Vagina (tissue), 2 donors: ENCODE measurements around the gene PUSL1. TPM values are rescaled to one million over a fixed set of nuclear protein-coding genes. Genes with fewer than 3 reads are reported as not detected.

Experiments
- DNase-seq, 2 donors: peaks; one replicate each; pipeline ENCODE4 v3.0.0-alpha.2; 2017; ENCODE audit errors: extremely low spot score in 2 of 2
- H3K27ac ChIP-seq: fragments of 200-600 bp; sonication (generic); one replicate; pipeline ENCODE4 v1.5.1; 2019
- H3K27me3 ChIP-seq: fragments of 200-600 bp; sonication (generic); one replicate; pipeline ENCODE4 v1.5.1; 2019
- H3K36me3 ChIP-seq, 2 donors: fragments of 200-600 bp; sonication (generic); one replicate each; pipeline ENCODE4 v1.5.1; 2017 to 2019
- H3K4me1 ChIP-seq: fragments of 200-600 bp; sonication (generic); one replicate; pipeline ENCODE4 v1.5.1; 2019
- H3K4me3 ChIP-seq, 2 donors: fragments of 200-600 bp; sonication (generic); 1 replicate in 1 of 2; 2 replicates in 1 of 2; pipeline ENCODE4 v1.5.1; 2016 to 2019
- H3K9me3 ChIP-seq: fragments of 200-600 bp; sonication (generic); one replicate; pipeline ENCODE4 v1.5.1; 2019
- POLR2A ChIP-seq, 2 donors: fragments of 450-650 bp; IDR thresholded peaks; one replicate each; pipeline ENCODE4 v1.6.1; 2017; ENCODE audit warnings: antibody characterized with exemption in 2 of 2, mild to moderate bottlenecking in 2 of 2, moderate library complexity in 2 of 2
- POLR2AphosphoS5 ChIP-seq, 2 donors: sonication (generic); formaldehyde crosslinking; IDR thresholded peaks; one replicate each; pipeline ENCODE4 v1.9.0; 2017; ENCODE audit warnings: antibody characterized with exemption in 2 of 2, mild to moderate bottlenecking in 2 of 2, low read depth in 1 of 2; ENCODE audit not compliant: insufficient read depth in 1 of 2
- intact Hi-C: fragments of 100-400 bp; cut with DNase I; formaldehyde crosslinking; loops from one replicate; pipeline ENCODE4 v1.15.1; 2023
- total RNA-seq: library from RNA; depleted of rRNA; stranded (reverse); fragments of >200 nt; gene quantifications from one replicate; pipeline ENCODE4 v1.2.3, GENCODE V29; 2016
- TF ChIP-seq, protein P1 (sequence below), 3 experiments: fragments of 450-650 bp in 2 of 3; fragments of 200-600 bp in 1 of 3; sonication (generic) in 1 of 3; IDR thresholded peaks; one replicate each; pipeline ENCODE4 v1.5.1; 2017 to 2019; ENCODE audit warnings: antibody characterized with exemption in 3 of 3, mild to moderate bottlenecking in 2 of 3, moderate library complexity in 2 of 3

PUSL1 gene
- total RNA-seq, 1 donor from 2014 or later: 31.2 TPM

DNA sequence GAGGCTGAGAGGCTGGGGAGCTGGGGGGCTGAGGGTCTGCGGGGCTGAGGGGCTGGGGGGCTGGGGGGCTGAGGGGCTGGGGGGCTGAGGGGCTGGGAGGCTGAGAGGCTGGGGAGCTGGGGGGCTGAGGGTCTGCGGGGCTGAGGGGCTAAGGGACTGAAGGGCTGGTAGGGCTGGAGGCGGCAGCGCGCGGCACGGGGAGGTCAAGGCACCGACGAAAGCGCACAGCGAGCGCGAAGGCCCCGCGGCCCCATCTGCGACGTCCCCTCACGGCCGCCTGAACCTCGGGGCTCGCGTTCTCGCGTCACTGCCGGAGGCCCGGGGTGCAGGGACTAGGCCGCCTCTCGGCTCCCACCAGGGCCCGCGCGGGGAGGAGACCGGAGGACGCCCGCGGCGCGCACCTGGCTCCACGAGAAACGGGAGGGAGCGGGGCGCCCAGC, 15.7 kb downstream of the PUSL1 start:
- H3K4me1 ChIP-seq: peaks cover 58% of the 10 kb centered on the region
- peak overlapping the region; percentile 86 for H3K27ac ChIP-seq
- peak overlapping the region; percentile 83 to 97 for H3K4me3 ChIP-seq
- H3K36me3 ChIP-seq: peaks cover 0 to 28% of the 10 kb centered on the region in 2 donors
- intact Hi-C loops: no loop called here
- H3K27me3 ChIP-seq: no peaks in the 10 kb centered on the region
- TF ChIP-seq POLR2AphosphoS5 (IDR thresholded peaks at IDR 0.05; ENCODE audit: insufficient read depth in 1 of 2, low read depth in 1 of 2) (no peak), POLR2A (IDR thresholded peaks at IDR 0.05) (no peak)
- TF ChIP-seq, protein P1, sequence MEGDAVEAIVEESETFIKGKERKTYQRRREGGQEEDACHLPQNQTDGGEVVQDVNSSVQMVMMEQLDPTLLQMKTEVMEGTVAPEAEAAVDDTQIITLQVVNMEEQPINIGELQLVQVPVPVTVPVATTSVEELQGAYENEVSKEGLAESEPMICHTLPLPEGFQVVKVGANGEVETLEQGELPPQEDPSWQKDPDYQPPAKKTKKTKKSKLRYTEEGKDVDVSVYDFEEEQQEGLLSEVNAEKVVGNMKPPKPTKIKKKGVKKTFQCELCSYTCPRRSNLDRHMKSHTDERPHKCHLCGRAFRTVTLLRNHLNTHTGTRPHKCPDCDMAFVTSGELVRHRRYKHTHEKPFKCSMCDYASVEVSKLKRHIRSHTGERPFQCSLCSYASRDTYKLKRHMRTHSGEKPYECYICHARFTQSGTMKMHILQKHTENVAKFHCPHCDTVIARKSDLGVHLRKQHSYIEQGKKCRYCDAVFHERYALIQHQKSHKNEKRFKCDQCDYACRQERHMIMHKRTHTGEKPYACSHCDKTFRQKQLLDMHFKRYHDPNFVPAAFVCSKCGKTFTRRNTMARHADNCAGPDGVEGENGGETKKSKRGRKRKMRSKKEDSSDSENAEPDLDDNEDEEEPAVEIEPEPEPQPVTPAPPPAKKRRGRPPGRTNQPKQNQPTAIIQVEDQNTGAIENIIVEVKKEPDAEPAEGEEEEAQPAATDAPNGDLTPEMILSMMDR (IDR thresholded peaks at IDR 0.05): no peak
- H3K9me3 ChIP-seq: no peaks in the 10 kb centered on the region
- no peak for DNase-seq

DNA sequence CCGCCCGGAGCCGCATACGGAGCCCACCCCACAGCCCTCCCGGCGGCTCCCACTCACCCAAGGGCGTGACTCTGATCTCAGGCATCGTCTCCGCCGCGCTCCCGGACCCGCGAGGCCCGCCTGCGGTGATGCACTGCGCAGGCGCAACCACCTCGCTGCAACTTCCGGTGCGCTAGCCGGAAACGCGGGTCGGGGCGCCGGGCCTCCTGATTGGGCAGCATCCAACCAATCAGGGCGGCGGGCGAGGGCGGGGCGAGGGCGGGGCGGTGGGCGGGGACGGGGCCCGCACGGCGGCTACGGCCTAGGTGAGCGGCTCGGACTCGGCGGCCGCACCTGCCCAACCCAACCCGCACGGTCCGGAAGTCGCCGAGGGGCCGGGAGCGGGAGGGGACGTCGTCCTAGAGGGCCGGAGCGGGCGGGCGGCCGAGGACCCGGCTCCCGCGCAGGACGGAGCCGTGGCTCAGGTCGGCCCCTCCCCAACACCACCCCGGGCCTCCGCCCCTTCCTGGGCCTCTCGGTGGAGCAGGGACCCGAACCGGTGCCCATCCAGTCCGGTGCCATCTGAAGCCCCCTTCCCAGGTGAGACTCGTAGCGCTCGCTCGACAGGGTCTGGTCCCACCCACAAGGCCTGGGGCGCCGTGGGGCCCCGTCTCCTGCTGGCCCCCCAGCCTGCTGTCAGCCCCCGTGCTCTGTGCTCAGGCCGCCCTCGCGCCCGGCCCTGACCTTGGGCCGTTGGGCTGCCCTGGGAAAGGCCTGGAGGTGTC, 16.3 kb downstream of the PUSL1 start, which contains the start of the genes CPTP and INTS11:
TSS of gene CPTP (plus strand) at position 279 of the 764 bp plus-strand sequence. CDS start 2,109 bp downstream, outside the sequence.
TSS of gene INTS11 (minus strand) at position 137 of the 764 bp plus-strand sequence. CDS start at position 85, 52 bp downstream.
- peaks cover 57% of the 10 kb centered on the region for H3K4me1 ChIP-seq
- TF ChIP-seq, protein P1 (IDR thresholded peaks at IDR 0.05): no peak
- TF ChIP-seq POLR2A (IDR thresholded peaks at IDR 0.05) (peak in 1 of 2 donors; percentile 0), POLR2AphosphoS5 (IDR thresholded peaks at IDR 0.05; ENCODE audit: insufficient read depth in 1 of 2, low read depth in 1 of 2) (peak; percentile 84 to 87)

GRCh38 chr1:1325288-1326074, 17.1 kb downstream of the PUSL1 start:
- Histone ChIP-seq H3K27me3 (no peaks in the 10 kb centered on the region), H3K4me1 (peaks cover 59% of the 10 kb centered on the region), H3K36me3 (peaks cover 0 to 16% of the 10 kb centered on the region in 2 donors), H3K27ac (peak overlapping the region; percentile 82), H3K4me3 (peak overlapping the region; percentile 83 to 97), H3K9me3 (no peaks in the 10 kb centered on the region)
- DNase-seq: no peak
- TF ChIP-seq, protein P1 (IDR thresholded peaks at IDR 0.05): no peak
- TF ChIP-seq POLR2A (IDR thresholded peaks at IDR 0.05) (no peak), POLR2AphosphoS5 (IDR thresholded peaks at IDR 0.05; ENCODE audit: insufficient read depth in 1 of 2, low read depth in 1 of 2) (no peak)
- intact Hi-C loops: no loop called here

More for the DNA sequence above, 16.3 kb downstream of the PUSL1 start, which contains the start of the genes CPTP and INTS11:
- H3K27me3 ChIP-seq: no peaks in the 10 kb centered on the region
- peak within 1 kb of the TSS; percentile 86 for H3K27ac ChIP-seq
- peaks cover 0 to 24% of the 10 kb centered on the region in 2 donors for H3K36me3 ChIP-seq
- H3K4me3 ChIP-seq: peak within 1 kb of the TSS; percentile 83 to 97
- no peak for DNase-seq
- intact Hi-C loops: no loop called here
- no peaks in the 10 kb centered on the region for H3K9me3 ChIP-seq

DNA sequence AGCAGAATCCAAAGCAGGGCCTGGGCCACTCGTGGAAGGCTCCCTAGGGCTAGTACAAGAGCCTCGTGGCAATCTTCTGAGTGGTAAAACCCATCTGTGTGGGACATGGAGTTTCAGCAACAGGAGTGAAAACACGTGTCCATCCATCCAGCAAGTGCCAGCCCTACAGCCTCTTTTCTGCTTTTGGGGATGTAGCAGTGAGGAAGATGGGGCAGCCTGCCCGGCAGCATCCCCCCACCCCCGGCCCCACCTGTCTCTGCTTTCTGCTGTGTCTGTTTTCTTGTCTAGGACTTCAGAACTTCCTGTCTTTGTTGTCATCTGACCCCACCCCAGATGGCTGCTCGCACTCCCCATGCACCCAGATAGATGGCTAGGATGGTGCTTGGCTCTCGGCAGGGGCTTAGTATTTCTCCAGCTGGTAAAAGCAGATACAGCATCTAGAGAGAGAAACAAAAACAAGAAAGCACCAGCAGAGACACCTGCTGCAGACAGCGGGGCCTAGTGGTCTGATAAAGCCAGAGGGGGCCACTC, 17.7 kb downstream of the PUSL1 start:
- TF ChIP-seq, protein P1 (IDR thresholded peaks at IDR 0.05): no peak
- TF ChIP-seq POLR2A (IDR thresholded peaks at IDR 0.05) (no peak), POLR2AphosphoS5 (IDR thresholded peaks at IDR 0.05; ENCODE audit: insufficient read depth in 1 of 2, low read depth in 1 of 2) (no peak)
- peaks cover 60% of the 10 kb centered on the region for H3K4me1 ChIP-seq

More for the DNA sequence above, 17.7 kb downstream of the PUSL1 start:
- DNase-seq: no peak
- H3K9me3 ChIP-seq: no peaks in the 10 kb centered on the region
- H3K27me3 ChIP-seq: no peaks in the 10 kb centered on the region
- H3K36me3 ChIP-seq: peaks cover 0 to 15% of the 10 kb centered on the region in 2 donors
- intact Hi-C loops: no loop called here
- H3K4me3 ChIP-seq: peak overlapping the region; percentile 83 to 97
- H3K27ac ChIP-seq: peak overlapping the region; percentile 82
